Right lobe of liver (tissue), 6 donors: Measurements from ENCODE around the gene HTR2B. TPM values are rescaled to one million over a fixed set of nuclear protein-coding genes. Genes with fewer than 3 reads are reported as not detected.
"Not testable (repeated sequence)": the region's sequence is repeated elsewhere in the genome, so short reads cannot be mapped to it uniquely, and the experiment has no call there.

ENCODE experiments used
- ATAC-seq, 4 donors: fragments of 200-7000 bp; cut with Tn5 transposase; one replicate each; pipeline ENCODE4 v1.9.1; 2020; ENCODE audit warnings: mild to moderate bottlenecking in 4 of 4, moderate library complexity in 4 of 4
- DNase-seq, 3 donors: peaks; one replicate each; pipeline ENCODE4 v3.0.0-alpha.2; 2020
- H3K27ac ChIP-seq, 3 donors: fragments of 200-600 bp; one replicate each; pipeline ENCODE4 v1.8.0; 2022
- H3K27me3 ChIP-seq, 2 donors: fragments of 200-600 bp; one replicate each; pipeline ENCODE4 v1.8.0; 2022
- H3K36me3 ChIP-seq, 4 donors: fragments of 200-600 bp; sonication (generic) in 1 of 4; one replicate each; pipeline versions ENCODE4 v1.5.1 to v1.8.0; 2017 to 2022; ENCODE audit warnings: control low read depth in 1 of 4
- H3K4me1 ChIP-seq, 4 donors: fragments of 200-600 bp; sonication (generic) in 1 of 4; one replicate each; pipeline versions ENCODE4 v1.5.1 to v1.8.0; 2017 to 2022; ENCODE audit warnings: control low read depth in 1 of 4
- H3K4me3 ChIP-seq, 3 donors: fragments of 200-600 bp; one replicate each; pipeline ENCODE4 v1.8.0; 2022
- H3K9me3 ChIP-seq, 4 donors: fragments of 200-600 bp; sonication (generic) in 1 of 4; one replicate each; pipeline versions ENCODE4 v1.5.1 to v1.8.0; 2017 to 2022; ENCODE audit warnings: control low read depth in 1 of 4
- POLR2A ChIP-seq: fragments of 450-650 bp; IDR thresholded peaks from one replicate; pipeline ENCODE4 v1.6.1; 2017; ENCODE audit warnings: antibody characterized with exemption, mild to moderate bottlenecking
- WGBS: methylation state at CpG from one replicate; pipeline ENCODE4 v1.1.6; 2018; ENCODE audit warnings: low coverage, low lambda C conversion rate; ENCODE audit not compliant: insufficient coverage; ENCODE audit errors: missing lambda C conversion rate; 5-methylcytosine and 5-hydroxymethylcytosine counted together
- intact Hi-C, 2 donors: fragments of 100-400 bp; cut with DNase I; formaldehyde crosslinking; loops; one replicate each; pipeline versions ENCODE4 v1.11.2 to v1.14.1; 2022
- total RNA-seq, 6 experiments: library from RNA; depleted of rRNA in 2 of 6; stranded (reverse); fragments of >200 nt in 2 of 6; fragmentation: NEBNext Ultra II Directional in 3 of 6; extraction: Animal tissue kit (Norgen Biotek cat#: 25700) in 3 of 6; gene quantifications; one replicate each; pipeline versions ENCODE4 v1.1.0 to v1.2.4, GENCODE V29; 2016 to 2023
- TF ChIP-seq, protein P1 (sequence below), 4 donors: fragments of 200-600 bp in 3 of 4; fragments of 450-650 bp in 1 of 4; IDR thresholded peaks; one replicate each; pipeline versions ENCODE4 v1.5.1 to v1.8.0; 2016 to 2022; ENCODE audit warnings: antibody characterized with exemption in 4 of 4, mild to moderate bottlenecking in 2 of 4
- donor health status: DM: no; HTN: yes; CAD: no.
- donor health status: DM: no; HTN: no; CAD: no.
- donor health status: DM: no; HTN: no; CAD: no.
- donor health status: DM: no; HTN: yes; CAD: no.
- donor health status: DM: no; HTN: yes; CAD: no.

HTR2B gene
- total RNA-seq, 6 experiments from 2014 or later = 0.09 to 0.99 (median 0.45) TPM

DNA sequence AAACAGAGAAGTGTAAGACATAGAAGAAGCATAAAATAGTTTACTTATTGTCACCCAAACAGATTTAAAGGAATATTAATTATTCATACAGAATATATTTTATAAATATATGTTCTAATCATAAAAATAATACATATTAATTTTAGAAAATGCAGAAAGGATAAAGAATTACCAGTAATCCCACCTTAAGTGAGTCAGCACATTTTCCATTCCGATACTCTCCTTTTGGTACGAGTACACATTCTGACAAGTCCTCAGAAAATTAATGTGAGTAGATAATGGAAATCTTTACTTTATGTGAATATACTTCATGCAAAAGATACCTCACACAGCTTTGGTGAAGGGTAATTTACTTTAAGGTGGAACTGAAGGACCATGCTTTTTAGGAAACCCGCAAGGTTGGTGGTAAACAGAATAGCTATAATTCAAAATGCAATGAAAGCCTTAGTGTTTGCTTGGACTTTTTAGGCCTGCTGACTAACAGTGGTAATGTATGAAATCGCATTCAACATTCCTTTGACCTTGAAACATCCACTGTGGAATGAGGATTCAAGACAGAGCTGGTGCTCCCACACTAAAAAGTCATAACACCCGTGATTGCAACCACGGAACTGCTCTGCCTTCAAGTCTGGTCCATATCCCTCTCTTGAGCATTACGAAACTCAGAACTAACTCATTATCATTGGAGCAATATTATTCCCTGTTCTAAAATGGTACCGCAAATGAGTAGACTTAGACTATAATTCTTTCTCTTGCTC is 28.1 kb upstream of the HTR2B start:
- ATAC-seq = no peak
- Histone ChIP-seq H3K27ac (no peak overlapping the region), H3K4me3 (no peak overlapping the region), H3K4me1 (no peaks in the 10 kb centered on the region), H3K36me3 (peaks cover 0 to 37% (median 0%) of the 10 kb centered on the region in 4 donors), H3K27me3 (no peaks in the 10 kb centered on the region), H3K9me3 (no peaks in the 10 kb centered on the region)
- WGBS = 87% methylated on average over 8 of the region's 8 CpGs
- DNase-seq = no peak
- no peak for TF ChIP-seq POLR2A
- TF ChIP-seq, protein P1, sequence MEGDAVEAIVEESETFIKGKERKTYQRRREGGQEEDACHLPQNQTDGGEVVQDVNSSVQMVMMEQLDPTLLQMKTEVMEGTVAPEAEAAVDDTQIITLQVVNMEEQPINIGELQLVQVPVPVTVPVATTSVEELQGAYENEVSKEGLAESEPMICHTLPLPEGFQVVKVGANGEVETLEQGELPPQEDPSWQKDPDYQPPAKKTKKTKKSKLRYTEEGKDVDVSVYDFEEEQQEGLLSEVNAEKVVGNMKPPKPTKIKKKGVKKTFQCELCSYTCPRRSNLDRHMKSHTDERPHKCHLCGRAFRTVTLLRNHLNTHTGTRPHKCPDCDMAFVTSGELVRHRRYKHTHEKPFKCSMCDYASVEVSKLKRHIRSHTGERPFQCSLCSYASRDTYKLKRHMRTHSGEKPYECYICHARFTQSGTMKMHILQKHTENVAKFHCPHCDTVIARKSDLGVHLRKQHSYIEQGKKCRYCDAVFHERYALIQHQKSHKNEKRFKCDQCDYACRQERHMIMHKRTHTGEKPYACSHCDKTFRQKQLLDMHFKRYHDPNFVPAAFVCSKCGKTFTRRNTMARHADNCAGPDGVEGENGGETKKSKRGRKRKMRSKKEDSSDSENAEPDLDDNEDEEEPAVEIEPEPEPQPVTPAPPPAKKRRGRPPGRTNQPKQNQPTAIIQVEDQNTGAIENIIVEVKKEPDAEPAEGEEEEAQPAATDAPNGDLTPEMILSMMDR (IDR thresholded peaks at IDR 0.05) = no peak
- intact Hi-C loops = no loop called here

DNA sequence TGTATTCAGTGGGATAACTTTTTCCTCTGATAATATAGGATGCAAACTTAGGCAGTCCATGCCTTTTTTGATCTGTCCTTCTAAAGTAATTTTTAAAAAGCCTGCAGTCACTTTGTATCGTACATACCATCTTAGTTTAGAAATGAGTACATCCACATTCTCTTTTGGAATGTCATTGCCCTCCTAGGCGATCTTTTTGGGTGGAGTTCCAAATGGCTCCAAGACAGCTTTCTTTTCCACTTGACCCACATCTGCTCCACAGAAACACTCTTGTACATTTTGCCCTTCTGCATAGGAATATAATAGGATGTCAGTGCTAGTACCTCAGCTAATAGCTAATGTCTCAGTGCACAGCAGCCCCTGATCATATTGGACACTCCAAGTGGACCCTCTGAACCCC is 21.8 kb upstream of the HTR2B start:
- Histone ChIP-seq H3K36me3 (peaks cover 0 to 24% (median 0%) of the 10 kb centered on the region in 4 donors), H3K9me3 (no peaks in the 10 kb centered on the region), H3K4me3 (no peak overlapping the region), H3K27ac (no peak overlapping the region), H3K27me3 (no peaks in the 10 kb centered on the region), H3K4me1 (no peaks in the 10 kb centered on the region)
- intact Hi-C loops = no loop called here
- ATAC-seq = no peak
- WGBS = 96% methylated on average over 2 of the region's 2 CpGs
- no peak for DNase-seq
- TF ChIP-seq POLR2A = no peak
- TF ChIP-seq, protein P1 (IDR thresholded peaks at IDR 0.05) = no peak

DNA sequence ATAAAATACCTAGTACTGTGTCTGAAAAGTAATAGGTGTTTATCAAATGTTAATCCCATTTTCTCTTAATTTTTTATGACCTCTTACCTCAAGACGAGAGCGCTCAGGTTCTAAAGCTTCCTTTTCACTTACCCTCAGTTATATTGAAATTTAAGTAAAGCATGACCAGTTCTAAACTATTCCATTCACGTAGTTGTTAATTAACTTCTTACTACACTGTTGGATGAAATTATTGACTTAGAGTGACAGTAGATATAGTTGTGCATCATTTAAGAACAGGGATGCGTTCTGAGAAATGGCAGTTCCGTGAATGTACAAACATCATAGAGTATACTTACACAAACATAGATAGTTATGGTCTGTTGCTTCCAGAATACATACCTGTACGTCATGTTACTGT is 20.1 kb upstream of the HTR2B start:
- H3K4me1 ChIP-seq = no peaks in the 10 kb centered on the region
- no peaks in the 10 kb centered on the region for H3K27me3 ChIP-seq
- TF ChIP-seq, protein P1 (IDR thresholded peaks at IDR 0.05) = no peak
- TF ChIP-seq POLR2A = no peak
- H3K27ac ChIP-seq = no peak overlapping the region
- no peak overlapping the region for H3K4me3 ChIP-seq
- H3K36me3 ChIP-seq = peaks cover 0 to 24% (median 0%) of the 10 kb centered on the region in 4 donors
- WGBS = 95% methylated on average over 6 of the region's 6 CpGs
- ATAC-seq = no peak
- no peak for DNase-seq
- no peaks in the 10 kb centered on the region for H3K9me3 ChIP-seq
- intact Hi-C loops = no loop called here

DNA sequence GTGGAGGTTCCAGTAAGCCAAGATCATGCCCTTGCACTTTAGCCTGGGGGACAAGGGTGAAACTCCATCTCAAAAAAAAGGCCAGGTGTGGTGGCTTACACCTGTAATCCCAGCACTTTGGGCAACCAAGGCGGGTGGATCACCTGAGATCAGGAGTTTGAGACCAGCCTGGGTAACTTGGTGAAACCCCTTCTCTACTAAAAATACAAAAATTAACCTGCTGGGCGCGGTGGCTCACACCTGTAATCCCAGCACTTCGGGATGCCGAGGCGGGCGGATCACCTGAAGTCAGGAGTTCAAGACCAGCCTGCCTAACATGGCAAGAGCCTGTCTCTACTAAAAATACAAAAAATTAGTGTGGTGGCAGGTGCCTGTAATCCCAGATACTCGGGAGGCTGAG is 16.0 kb upstream of the HTR2B start:
- H3K4me3 ChIP-seq, H3K36me3 ChIP-seq, DNase-seq, H3K27ac ChIP-seq, H3K9me3 ChIP-seq, ATAC-seq, intact Hi-C loops, H3K27me3 ChIP-seq, H3K4me1 ChIP-seq: not testable (repeated sequence)
- WGBS = 100% methylated on average over 2 of the region's 8 CpGs

DNA sequence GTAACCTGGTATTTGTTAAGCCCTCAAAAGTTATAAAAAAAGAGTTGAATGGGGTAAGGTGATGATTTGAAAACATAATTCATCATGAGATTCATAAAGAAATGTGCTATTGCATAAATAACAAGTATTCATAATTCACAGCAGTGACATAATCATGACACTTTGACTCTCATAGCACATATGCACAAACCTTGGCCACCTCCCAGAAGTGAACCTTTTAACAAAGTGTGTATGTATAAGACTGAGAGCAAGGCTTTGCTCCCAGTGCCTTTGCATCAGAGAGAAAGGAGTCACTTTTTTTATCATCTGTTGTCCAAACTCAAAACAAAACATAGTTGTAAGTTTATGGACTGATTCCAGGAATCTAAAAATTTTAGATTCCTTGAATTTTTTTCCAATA is 15.0 kb upstream of the HTR2B start:
- no peak overlapping the region for H3K27ac ChIP-seq
- ATAC-seq (no peak), DNase-seq (no peak)
- no peaks in the 10 kb centered on the region for H3K36me3 ChIP-seq
- H3K9me3 ChIP-seq = no peaks in the 10 kb centered on the region
- intact Hi-C loops = no loop called here
- H3K27me3 ChIP-seq = no peaks in the 10 kb centered on the region
- no peak overlapping the region for H3K4me3 ChIP-seq
- H3K4me1 ChIP-seq = peaks cover 0 to 3% (median 0%) of the 10 kb centered on the region in 4 donors
- TF ChIP-seq, protein P1 (IDR thresholded peaks at IDR 0.05) = no peak
- TF ChIP-seq POLR2A = no peak
